AG08396 (cell line): ENCODE results near the gene AP1M2.
"Not testable (repeated sequence)": the region's sequence is repeated elsewhere in the genome, so short reads cannot be mapped to it uniquely, and the experiment has no call there.

Experiments used
- DNase-seq: peaks from one replicate; pipeline ENCODE4 v3.0.0; 2012; ENCODE audit warnings: low spot score, mixed read lengths

Gene AP1M2

DNA sequence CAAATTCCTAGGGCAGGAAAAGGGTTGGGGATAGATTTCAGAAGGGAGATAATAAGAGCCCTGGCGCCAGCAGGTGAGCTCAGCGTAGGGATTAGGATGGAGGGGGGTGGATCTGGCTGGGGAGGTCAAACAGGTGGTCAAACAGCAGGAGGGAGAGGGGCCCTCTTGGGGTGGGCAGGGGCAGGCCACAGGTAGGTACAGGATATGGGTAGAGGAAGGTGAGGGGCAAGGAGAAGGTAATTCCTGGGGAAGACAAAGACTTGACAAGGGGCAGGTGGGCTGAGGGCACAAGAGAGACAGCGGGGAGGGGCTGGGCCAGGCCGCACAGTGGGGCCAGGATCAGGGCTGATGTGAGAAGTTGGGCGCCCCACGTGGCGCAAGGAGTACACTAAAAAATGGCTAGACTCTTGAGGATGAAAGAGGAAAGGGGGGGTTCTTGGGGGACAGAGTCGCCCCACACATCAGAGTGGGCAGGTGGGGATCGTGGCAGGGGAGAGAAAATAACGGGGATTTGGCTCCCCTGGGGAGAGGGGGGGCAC is 22.0 kb downstream of the AP1M2 start:
- peak; percentile 73 for DNase-seq

DNA sequence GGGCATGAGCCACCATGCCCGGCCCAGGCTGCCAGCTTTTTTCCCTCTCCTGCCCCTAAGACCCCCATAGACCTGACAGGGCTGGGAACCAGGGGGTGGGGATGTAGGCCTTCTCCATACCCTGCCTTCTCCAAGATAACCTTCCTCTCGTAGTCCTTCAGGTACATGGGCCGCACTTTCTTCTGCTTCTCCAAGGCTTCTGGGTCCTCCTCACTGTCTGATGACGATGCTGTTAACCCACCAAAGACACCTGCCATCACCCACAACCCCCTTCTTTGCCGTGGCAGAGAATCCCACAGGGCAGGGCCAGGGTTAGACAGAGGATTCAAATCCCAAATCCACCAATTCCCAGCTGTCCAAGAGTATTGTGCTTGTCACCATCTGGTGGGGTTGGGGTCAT is 24.5 kb downstream of the AP1M2 start:
- no peak for DNase-seq

DNA sequence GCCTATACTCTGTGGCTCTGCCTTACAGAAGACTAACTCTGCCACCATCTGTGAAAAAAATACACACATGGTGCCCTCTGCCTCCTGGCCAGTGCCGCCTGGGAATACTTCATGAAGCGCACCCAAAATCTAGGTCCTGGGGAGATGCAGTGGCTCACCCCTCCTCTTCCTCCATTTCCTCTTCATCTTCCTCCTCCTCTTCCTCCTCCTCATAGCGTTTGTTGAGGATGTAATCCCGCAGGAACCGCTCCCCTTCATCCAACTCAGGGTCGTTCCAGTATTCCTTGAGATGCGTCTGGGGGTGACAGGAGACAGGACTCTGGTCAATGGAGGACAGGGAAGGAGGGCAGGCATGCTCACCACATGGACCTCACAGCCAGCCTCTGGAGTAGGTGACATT is 27.0 kb downstream of the AP1M2 start:
- no peak for DNase-seq

DNA sequence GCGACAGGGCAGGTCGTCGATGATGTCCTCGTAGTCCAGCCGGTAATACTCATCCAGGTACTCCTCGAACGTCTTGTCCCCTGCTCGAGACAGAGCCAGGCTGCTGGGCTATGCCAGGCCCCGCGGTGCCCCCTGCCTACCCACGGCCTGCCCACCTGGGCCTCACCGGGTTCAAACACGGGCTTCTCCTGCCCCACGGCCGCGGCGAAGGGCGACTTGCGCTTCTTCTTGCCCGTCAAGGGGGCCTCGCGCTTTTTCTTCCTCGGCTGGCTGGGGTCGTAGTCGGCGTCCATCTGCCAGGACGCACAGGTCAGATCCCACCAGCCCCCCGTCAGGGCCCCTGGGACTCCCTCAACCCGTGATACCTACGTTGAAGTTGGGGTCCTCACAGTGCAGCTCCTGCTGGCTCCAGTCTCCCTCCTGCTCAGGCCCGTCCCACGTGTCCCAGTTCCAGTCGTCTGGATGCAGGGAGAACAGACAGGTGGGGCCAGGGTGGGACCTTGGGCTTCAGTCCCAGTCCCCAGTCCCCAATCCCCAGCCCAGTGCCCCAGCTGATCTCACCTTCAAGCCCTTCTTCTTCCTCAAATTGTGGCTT is 29.4 kb downstream of the AP1M2 start:
- DNase-seq = no peak

DNA sequence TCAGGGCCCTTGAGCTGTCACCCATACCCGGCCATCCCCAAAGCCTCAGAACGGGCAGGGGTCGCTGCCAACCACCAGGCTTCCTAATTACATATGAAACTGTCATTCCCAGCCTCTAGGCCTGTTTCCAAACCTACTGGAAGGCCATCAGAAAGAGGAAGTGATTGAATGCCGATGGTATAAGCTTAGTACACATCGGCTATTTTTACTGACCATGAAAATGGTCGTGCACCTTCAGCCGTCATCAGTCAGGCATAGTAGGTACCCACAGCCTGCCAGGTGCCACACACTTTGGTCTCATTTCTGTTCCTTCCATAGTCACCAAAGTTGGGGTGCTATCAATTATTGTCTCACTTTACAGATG is 31.5 kb downstream of the AP1M2 start:
- DNase-seq = no peak

DNA sequence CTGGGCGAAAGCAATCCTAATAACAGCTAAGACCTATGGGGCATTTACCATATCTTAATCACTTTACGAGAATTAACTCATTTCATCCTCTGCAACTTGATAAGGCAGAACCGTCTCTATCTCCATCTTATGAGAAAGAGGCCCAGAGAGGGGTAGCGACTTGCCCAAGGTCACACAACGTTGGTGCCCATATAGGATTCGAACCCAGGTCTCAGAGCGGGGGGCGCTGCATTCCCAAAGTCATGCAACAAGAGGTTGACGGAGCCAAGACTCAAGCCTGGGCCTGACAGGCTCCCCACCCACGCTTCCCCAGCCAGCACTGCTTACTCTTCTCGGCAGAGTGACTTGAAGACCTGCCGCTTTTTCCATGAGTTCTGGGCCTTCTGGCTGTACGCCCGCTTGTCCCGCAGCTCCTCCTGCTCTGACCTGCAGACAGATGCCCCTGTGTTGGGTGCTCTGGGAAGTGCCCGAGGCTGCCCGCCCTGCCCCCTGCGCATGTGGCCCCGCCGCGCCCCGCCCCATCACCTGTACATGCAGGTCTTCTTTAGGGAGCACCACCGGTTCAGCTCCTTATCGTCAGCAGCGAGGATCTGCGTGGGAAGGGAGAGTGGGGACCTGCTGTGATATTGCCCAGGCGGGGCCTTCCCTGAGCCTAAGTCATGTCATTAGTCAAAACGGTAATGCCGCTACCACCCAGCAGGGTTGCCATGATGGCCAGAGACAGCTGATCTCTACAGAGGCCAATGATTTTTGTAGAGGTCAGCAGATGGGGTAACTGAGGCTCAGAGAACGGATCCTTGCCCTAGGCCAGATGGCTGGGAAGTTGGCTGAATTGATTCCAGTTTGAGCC is 32.1 kb downstream of the AP1M2 start:
- no peak for DNase-seq

DNA sequence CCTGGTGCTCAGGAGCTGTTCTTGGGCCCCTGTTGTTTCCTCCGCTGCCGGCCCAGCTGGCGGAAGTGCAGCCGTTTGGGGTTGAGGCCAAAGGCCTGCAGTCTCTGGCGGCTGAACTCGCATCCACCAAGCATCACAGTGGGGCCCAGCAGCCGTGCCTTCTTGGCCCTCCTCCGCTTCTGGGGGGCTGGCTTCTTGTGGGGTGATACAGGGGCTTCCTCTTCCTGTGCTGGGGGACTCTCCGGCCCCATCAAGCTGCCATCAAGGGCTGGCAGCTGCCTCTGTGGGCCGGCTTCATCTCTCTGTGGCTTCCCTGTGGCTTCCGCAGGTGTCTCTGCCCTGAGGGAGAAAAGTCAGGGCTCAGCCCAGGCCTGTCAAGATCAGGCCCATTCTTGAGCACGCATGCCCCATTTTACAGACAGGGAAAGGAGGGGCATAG is 33.1 kb downstream of the AP1M2 start:
- DNase-seq = no peak

DNA sequence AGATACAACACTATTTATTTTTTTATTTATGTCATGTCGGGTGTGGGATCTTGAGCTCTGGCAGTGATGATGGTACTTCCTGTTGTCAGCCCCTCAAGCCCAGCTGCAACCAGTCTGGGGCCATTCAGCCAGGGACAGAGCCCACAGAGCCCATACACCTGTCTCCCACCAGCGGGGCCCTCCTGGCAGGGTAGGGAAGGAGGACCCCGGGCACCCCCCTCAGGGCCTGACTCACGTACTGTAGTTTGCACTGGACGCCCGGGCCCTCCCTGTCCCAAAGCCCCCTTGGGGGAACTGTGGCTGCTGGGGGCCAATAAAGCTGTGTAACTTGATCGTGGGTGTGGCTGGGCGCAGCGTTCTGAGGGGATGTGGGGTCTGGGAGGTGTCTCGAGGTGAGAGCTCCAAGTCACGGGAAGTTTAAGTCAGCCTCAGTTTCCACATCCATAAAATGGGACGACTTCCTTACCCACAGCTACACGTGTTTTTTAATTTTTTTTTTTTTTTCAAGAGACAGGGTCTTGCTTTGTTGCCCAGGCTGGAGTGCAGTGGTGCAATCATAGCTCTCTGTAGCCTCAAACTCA is 33.9 kb downstream of the AP1M2 start:
- no peak for DNase-seq

DNA sequence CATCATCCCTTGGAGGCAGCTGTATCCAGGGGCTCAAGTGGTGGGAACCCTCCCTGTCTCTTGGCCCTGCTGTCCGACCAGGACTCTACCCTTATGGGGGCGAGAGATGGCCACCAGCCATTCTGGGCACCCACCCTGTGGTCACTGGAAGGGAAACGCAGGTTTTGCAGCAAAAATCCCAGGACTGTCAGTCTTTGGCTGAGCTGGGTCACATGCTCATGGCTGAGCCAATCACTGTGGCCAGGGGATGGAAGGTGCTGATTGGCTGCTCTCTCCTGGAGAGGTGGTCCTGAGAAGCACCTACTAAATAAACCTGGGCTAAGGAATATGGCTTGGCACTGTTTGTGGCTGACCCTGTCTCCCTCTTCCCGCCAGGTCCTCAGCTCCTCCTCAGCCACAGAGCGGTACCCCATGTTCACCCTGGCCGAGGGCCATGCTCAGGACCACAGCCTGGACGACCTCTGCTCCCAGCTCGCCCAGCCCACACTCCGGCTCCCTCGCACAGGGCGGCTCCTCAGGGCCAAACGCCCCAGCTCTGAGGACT is 34.5 kb downstream of the AP1M2 start:
- DNase-seq = peak; percentile 69

DNA sequence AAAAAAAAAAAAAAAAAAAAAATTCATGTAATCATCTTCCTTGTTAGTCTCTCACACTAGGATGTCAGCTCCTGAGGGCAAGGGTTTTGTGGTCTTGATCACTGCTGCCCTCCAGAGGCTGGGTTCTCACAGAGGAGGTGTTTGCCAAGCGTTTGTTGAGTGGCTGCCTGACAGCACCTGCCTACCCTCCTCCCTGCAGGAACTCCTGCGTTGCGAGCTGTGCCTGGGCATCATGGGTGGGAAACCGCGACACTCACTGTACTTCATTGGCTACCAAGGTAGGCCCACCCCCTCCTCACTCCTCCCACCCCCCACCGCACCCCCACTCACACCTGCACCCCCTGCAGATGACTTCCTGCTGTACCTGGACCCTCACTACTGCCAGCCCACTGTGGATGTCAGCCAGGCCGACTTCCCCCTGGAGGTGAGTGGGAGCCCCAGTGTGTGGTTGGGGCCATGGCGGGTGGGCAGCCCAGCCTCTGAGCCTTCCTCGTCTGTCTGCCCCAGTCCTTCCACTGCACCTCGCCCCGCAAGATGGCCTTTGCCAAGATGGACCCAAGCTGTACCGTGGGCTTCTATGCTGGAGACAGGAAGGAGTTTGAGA is 35.3 kb downstream of the AP1M2 start:
- DNase-seq = peak; percentile 42

DNA sequence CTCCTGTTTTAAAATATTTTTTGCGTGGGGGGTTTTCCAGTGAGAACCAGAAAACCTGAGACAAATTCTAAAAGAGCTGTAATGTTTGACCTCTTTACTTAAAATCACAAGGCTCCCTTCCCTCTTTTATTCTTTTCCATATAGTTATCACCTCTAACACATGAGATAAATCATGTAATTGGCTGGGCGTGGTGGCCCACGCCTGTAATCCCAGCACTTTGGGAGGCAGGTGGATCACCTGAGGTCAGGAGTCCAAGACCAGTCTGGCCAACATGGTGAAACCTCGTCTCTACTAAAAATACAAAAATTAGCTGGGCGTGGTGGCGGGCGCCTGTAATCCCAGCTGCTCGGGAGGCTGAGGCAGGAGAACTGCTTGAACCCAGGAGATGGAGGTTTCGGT is 36.1 kb downstream of the AP1M2 start:
- not testable (repeated sequence) for DNase-seq

DNA sequence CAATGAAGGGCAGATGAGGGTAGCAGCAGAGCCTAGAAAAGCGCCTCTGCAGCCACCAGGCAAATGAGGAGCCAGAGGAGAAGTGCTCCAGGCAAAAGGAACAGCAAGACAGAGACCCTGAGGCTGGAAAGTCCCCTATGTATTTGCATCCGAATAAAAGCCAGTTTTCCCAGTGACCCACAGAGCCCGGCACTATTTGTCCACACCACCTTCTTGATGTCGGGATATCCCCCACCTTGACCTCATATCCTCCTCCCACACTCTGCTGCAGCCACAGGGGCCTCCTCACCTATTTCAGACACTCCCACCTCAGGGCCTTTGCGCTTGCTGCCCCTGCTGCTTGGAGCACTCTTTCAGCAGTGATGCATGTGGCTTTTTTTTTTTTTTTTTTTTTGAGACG is 36.8 kb downstream of the AP1M2 start:
- no peak for DNase-seq

DNA sequence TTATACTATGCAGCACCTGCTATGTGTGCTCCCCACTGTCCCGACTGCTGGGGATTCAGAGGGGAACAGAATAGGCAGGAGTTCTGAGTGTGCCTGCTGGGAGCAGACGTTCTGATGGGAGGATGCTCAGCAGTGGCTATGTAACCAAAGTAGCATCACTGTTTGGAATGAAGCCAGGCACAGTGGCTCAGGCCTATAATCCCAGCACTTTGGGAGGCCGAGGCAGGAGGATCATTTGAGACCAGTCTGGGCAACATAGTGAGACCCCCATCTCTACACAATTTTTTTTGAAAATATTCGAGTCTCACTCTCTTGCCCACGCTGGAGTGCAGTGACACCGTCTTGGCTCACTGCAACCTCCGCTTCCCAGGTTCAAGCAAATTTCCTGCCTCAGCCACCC is 37.4 kb downstream of the AP1M2 start:
- no peak for DNase-seq

DNA sequence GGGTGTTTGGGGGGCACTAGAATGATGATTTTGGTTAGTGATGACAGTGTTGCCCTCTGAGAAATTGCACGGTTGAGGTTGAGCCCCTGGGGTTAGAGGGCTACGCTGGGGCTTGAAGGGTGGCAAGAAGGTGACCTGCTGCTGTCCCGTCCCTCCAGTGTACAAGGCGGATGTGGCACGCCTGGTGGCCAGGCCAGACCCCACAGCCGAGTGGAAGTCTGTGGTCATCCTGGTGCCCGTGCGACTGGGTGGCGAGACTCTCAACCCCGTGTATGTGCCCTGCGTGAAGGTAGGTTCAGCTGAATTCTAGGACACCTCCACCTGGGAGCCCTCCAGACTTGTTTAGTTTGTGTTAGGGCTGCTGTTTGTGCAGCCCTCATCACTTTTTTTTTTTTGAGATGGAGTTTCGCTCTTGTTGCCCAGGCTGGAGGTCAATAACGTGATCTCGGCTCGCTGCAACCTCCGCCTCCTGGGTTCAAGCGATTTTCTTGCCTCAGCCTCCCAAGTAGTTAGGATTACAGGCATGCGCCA is 38.3 kb downstream of the AP1M2 start:
- no peak for DNase-seq

DNA sequence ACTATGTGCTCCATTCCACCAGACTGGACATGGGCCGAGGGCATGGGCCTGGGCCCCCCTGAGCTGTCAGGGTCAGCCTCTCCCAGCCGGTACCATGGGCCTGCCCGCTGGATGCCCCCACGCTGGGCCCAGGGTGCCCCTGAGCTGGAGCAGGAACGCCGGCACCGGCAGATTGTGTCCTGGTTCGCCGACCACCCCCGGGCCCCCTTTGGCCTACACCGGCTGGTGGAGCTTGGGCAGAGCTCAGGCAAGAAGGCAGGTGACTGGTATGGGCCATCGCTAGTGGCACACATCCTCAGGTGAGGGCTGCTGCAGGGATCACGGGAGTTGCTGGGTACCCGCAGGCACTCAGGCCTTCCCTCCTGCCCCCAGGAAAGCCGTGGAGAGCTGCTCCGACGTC is 40.3 kb downstream of the AP1M2 start:
- no peak for DNase-seq

DNA sequence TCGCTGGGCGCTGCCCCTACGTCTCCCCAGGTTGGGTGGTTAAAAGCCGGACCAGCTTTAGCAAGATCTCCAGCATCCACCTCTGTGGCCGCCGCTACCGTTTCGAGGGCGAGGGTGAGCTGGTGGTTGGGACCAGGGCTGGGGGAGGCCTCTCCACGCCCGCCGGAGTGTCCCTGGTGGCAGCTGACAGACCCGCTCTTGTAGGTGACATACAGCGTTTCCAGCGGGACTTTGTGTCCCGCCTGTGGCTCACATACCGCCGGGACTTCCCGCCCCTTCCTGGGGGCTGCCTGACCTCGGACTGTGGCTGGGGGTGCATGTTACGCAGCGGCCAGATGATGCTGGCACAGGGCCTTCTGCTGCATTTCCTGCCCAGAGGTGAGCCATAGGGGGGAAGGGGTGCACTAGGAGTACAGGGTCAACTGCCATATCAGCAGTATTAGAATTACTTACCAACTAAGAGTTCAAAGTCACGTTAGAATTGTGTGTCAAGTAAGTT is 42.3 kb downstream of the AP1M2 start:
- peak; percentile 31 for DNase-seq

DNA sequence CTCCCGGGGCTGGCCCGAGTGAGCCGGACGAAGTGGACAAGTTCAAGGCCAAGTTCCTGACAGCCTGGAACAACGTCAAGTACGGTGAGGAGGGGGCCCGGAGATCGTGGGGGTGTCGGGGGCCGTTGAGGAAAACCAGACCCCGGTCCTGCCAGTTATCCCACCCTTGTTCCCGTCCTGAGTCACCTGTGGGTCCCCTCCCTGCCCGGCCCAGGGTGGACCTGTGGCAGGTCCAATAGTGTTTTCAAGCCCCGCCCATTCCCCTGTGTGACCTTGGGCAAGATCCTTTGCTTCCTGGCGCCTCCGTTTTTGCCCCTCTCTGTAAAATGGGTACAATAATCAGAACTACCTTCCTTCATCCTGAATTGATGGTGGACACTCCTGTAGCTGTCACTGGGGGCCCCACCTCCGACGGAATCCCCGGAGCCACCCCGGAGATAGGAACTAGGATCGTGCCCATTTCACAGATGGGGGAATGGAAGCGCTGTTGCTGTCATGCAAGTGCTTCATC is 42.8 kb downstream of the AP1M2 start:
- DNase-seq = peak; percentile 55

DNA sequence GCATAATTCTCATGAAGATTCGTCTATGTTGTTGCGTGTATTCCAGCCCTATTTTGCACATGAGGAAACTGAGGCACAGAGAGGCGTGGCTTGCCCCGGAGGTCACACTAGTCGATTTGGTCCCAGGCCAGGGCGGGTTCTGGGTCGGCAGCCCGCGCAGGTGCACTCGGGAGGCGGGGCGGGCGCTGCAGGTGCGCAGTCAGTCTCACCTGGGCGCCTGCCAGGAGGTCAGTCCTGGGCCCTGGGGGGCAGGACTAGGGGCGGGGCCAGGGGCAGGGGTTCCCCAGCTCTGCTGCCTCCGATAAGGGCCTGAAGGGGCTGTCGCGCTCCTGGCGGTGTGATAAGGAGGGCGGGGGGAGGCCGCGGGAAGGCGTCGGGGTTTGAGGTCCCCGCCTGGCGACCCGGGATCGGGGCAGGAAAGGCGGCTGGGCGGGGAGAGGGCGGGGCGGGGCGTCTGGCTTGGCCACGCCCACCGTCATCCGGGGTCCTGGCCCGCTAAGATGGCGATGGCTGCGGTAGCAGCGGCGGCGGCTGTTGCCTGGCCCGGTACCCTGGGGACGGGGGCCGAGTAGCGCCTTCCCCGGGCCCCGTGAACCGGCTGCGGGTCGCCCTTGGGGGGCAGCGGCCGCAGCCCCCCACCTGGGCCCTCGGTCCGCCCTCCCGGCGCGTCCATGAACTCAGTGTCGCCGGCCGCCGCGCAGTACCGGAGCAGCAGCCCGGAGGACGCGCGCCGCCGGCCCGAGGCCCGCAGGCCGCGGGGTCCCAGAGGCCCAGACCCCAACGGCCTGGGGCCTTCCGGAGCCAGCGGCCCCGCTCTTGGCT is 43.5 kb downstream of the AP1M2 start, which contains the start of gene ATG4D:
ATG4D (plus strand) TSS at position 485 of the 822 bp plus-strand sequence; CDS start at position 672, 187 bp downstream.
- peak; percentile 99 for DNase-seq

DNA sequence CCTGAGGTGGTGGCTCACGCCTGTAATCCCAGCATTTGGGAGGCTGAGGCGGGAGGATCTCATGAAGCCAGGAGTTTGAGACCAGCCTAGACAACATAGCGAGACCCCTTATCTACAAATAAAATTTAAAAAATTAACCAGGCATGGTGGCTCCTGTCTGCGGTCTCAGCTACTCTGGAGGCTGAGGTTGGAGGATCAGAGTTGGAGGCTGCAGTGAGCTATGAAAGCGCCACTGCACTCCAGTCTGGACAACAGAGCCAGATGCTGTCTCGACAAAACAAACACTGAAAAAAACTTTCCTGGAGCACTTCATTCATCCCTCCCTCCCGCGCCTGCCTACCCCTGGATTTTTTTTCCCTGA is 44.1 kb downstream of the AP1M2 start:
- no peak for DNase-seq

DNA sequence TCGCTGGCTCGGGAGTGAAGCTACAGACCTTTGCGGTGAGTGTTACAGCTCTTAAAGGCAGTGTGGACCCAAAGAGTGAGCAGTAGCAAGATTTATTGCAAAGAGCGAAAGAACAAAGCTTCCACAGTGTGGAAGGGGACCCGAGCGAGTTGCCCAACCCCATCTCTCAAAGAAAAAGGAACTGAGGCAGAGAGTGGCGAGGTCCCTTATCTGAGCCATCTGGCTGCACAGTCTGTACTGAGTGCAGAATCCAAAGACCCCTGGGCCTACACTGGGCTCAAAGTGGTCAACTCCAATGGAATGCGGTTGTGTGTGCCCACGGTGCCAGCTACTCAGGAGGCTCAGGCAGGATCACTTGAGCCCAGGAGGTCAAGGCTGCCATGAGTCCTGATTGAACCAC is 48.1 kb downstream of the AP1M2 start:
- DNase-seq = not testable (repeated sequence)
